HK-2 (cell line): Measurements from ENCODE around the gene PTCH1.

Source experiments
- DNase-seq: peaks from one replicate; pipeline ENCODE4 v3.0.0-alpha.2; 2018; ENCODE audit not compliant: unreplicated experiment

PTCH1 gene

GRCh38 chr9:95406121-95406520 is 110.7 kb downstream of the PTCH1 start:
- DNase-seq: no peak

- no peak for DNase-seq
Observed at GRCh38 chr9:95399261-95399660, 117.5 kb downstream of the PTCH1 start.
